ENCODE results near the gene ECT2L.

The ECT2L gene

GRCh38 chr6:138849791-138850190 is 53.9 kb downstream of the ECT2L start:
- Histone ChIP-seq H3K27ac (replicated peaks) (peak overlapping the region; percentile 22; the same call in 1 of the 2 replicates), H3K27me3 (ENCODE audit: insufficient read depth, poor library complexity, severe bottlenecking) (no peaks in the 10 kb centered on the region), H3K4me3 (replicated peaks; ENCODE audit: insufficient read depth, low read length) (no peak overlapping the region)
- TF ChIP-seq GABPA (IDR thresholded peaks at IDR 0.05; ENCODE audit: low read depth) = no peak
- no peak for TF ChIP-seq POLR2AphosphoS5 (IDR thresholded peaks at IDR 0.05; ENCODE audit: low read depth)
- no peak for TF ChIP-seq REST (IDR thresholded peaks at IDR 0.05; ENCODE audit: insufficient replicate concordance, low read depth)
- no peak for TF ChIP-seq CTCF (IDR thresholded peaks at IDR 0.05; ENCODE audit: insufficient read depth, low read length)
- TF ChIP-seq SPI1 (IDR thresholded peaks at IDR 0.05; ENCODE audit: borderline replicate concordance, low read depth) = no peak
- peak in 1 of 2 experiments; percentile 25 for DNase-seq (ENCODE audit: low read depth in 1 of 2, low spot score in 1 of 2)

GRCh38 chr6:138856654-138857053 is 60.8 kb downstream of the ECT2L start:
- TF ChIP-seq POLR2AphosphoS5 (IDR thresholded peaks at IDR 0.05; ENCODE audit: low read depth) (no peak), GABPA (IDR thresholded peaks at IDR 0.05; ENCODE audit: low read depth) (no peak), SPI1 (IDR thresholded peaks at IDR 0.05; ENCODE audit: borderline replicate concordance, low read depth) (no peak), REST (IDR thresholded peaks at IDR 0.05; ENCODE audit: insufficient replicate concordance, low read depth) (no peak), CTCF (IDR thresholded peaks at IDR 0.05; ENCODE audit: insufficient read depth, low read length) (no peak)
- DNase-seq (ENCODE audit: low read depth in 1 of 2, low spot score in 1 of 2) = no peak
- Histone ChIP-seq H3K27me3 (ENCODE audit: insufficient read depth, poor library complexity, severe bottlenecking) (no peaks in the 10 kb centered on the region), H3K4me3 (replicated peaks; ENCODE audit: insufficient read depth, low read length) (no peak overlapping the region), H3K27ac (replicated peaks) (no peak overlapping the region)

- TF ChIP-seq REST (IDR thresholded peaks at IDR 0.05; ENCODE audit: insufficient replicate concordance, low read depth) = no peak
- peak; percentile 52; the same call in 1 of the 2 replicates for TF ChIP-seq SPI1 (IDR thresholded peaks at IDR 0.05; ENCODE audit: borderline replicate concordance, low read depth)
- Histone ChIP-seq H3K4me3 (replicated peaks; ENCODE audit: insufficient read depth, low read length) (no peak overlapping the region), H3K27me3 (ENCODE audit: insufficient read depth, poor library complexity, severe bottlenecking) (no peaks in the 10 kb centered on the region), H3K27ac (replicated peaks) (no peak overlapping the region)
- DNase-seq (ENCODE audit: low read depth in 1 of 2, low spot score in 1 of 2) = no peak
Observed at GRCh38 chr6:138857775-138858174, 61.9 kb downstream of the ECT2L start.

Measured in HL-60 (cell line).